NCI-H128 (cell line): Measurements from ENCODE around the gene ZNF778.
"Not testable (repeated sequence)": the region's sequence is repeated elsewhere in the genome, so short reads cannot be mapped to it uniquely, and the experiment has no call there.

Source experiments
- DNase-seq: peaks from one replicate; lab custom pipeline; 2025; ENCODE audit not compliant: unreplicated experiment; lab: John Stamatoyannopoulos, UW

Gene ZNF778

DNA sequence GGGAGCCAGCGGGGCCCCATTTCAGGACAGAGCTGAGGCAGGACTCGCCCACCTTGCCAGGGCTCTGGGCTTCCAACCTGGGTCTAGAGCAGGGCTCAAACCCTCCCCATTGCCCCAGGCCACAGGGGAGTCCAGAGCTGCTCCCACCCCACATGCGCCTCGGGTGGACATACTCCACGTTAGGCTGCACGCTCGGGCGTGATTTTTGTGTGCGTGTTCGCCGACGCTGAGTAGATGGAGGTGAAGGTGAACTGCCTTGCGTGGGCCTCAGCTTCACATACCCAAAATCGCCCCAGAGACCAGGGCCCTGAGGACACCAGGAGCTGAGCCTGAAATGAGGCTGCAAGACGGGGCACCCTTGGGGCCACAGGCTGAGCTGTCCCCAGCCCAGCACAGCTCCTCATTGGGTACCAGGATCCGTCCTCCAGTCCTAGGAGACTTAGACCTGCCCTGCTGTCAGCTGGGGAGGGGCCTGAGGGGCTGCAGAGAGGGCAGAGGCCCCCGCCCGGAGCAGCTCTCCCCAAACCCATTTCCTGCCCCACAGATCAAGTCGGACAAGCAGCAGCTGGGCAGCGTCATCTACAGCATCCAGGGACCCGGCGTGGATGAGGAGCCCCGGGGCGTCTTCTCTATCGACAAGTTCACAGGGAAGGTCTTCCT, 37.7 kb upstream of the ZNF778 start:
- no peak for DNase-seq

DNA sequence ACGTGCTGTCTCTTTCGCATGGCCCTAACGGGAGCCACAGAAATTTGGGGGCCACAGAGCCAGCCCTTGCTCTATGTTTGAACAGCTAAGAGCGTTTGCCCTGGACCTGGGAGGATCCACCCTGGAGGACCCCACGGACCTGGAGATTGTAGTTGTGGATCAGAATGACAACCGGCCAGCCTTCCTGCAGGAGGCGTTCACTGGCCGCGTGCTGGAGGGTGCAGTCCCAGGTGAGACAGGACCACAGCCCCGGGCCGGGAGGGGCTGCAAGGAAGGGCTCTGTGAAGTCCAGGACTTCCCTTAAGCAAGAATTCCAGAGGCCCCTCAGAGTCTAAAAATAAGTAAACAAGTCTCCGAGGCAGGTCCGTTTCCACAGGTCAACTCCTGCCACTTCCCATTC, 34.0 kb upstream of the ZNF778 start:
- DNase-seq = no peak

- no peak for DNase-seq
These were observed 33.4 kb upstream of the ZNF778 start for GRCh38 chr16:89183975-89184676.

DNA sequence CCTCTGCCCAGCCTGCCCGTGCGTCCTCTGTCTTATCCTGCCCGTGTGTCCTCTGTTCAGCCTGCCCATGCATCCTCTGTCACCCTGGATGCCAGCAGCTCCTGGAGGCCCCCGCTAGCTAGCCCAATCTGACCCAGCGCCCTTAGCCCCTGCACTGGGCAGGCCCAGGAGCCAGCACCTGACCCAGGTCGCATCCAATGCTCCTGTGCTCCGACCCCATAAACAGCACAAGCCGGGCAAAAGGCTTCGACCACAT, 32.9 kb upstream of the ZNF778 start:
- no peak for DNase-seq

- no peak for DNase-seq
These were observed 32.3 kb upstream of the ZNF778 start for GRCh38 chr16:89184933-89185794.

DNA sequence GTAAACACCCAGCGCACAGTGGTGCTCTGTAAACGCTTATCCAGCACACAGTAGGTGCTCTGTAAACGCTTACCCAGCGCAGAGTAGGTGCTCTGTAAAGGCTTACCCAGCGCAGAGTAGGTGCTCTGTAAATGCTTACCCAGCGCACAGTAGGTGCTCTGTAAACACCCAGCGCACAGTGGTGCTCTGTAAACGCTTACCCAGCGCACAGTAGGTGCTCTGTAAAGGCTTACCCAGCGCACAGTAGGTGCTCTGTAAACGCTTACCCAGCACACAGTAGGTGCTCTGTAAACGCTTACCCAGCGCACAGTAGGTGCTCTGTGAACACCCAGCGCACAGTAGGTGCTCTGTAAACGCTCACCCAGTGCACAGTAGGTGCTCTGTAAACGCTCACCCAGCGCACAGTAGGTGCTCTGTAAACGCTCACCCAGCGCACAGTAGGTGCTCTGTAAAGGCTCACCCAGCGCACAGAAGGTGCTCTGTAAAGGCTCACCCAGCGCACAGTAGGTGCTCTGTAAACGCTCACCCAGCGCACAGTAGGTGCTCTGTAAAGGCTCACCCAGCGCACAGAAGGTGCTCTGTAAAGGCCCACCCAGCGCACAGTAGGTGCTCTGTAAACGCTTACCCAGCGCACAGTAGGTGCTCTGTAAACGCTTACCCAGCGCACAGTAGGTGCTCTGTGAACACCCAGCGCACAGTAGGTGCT, 31.5 kb upstream of the ZNF778 start:
- not testable (repeated sequence) for DNase-seq

- not testable (repeated sequence) for DNase-seq
These were observed 30.9 kb upstream of the ZNF778 start for GRCh38 chr16:89186593-89187031.

DNA sequence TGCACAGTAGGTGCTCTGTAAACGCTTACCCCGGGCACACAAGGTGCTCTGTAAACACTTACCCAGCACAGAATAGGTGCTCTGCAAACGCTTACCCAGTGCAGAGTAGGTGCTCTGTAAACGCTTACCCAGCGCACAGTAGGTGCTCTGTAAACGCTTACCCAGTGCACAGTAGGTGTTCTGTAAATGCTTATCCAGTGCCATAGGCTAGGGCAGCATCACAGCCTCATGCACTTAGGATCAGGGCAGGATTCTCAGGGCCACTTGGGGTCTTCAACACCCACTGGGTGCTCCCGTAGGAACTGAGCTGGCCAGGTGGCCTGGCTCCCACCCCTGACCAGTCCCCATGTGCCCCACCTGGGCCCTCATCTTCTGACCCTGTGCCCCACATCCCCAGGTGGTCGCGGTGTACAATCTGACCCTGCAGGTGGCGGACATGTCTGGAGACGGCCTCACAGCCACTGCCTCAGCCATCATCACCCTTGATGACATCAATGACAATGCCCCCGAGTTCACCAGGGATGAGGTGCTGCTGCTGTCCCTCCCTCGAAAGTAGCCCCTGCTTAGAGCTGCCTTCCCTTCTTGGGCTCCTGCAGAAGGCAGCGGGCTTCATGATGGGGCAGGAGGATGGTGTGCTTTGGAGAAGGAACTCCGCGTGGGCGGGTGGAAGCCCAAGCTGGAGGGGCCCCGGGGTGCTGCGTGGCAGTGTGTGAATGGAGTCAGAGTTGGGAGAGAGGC, 30.3 kb upstream of the ZNF778 start:
- no peak for DNase-seq

DNA sequence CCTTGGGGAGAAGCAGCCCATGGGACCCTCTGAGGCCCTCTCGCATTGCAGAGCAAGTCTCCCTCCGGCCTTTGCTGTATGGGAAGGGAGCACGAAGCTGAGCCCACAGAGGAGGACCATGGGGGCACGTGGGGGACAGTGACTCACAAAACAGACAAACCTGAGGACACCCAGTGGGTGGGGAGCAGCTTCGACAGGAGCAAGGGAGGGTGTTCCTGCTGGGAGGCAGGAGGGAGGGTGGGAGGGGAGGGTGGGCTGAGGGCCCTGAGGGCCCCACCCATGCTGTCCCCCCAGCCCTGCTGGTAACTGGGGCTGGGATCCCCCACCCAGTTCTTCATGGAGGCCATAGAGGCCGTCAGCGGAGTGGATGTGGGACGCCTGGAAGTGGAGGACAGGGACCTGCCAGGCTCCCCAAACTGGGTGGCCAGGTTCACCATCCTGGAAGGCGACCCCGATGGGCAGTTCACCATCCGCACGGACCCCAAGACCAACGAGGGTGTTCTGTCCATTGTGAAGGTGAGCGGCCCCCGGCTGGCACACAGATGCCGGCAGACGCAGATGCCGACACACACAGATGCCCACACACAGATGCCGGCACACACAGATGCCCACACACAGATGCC, 29.6 kb upstream of the ZNF778 start:
- no peak for DNase-seq

GRCh38 chr16:89188471-89189357, 28.8 kb upstream of the ZNF778 start:
- not testable (repeated sequence) for DNase-seq

DNA sequence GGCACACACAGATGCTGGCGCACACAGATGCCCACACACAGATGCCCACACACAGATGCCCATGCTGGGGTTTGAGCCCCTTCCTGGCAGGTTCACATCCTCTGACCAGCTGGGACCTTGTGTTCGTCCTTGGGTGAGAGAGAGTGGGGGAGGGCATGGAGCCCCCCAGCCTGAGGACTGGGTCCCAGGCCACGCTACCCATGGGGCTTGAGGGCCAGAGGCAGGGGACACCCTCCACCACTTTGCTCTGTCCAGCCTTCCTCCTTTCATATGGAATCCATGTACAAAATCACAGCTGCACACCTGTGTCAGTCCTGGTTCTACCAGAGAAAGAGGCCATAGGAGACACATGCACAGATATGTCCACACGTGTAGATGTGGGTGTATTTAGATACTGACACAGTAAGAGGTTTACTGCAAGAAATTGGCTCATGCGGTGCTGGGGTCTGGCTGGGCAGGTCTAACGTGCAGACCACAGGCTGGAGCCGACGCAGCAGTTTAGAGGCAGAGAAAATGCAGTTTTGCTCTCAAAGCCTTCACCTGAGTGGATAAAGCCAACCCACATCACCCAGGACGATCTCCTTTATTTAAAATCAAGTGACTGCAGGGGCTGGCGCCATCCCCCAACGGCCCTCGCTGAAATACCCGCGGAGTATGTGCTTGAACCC, 28.0 kb upstream of the ZNF778 start:
- DNase-seq = no peak

DNA sequence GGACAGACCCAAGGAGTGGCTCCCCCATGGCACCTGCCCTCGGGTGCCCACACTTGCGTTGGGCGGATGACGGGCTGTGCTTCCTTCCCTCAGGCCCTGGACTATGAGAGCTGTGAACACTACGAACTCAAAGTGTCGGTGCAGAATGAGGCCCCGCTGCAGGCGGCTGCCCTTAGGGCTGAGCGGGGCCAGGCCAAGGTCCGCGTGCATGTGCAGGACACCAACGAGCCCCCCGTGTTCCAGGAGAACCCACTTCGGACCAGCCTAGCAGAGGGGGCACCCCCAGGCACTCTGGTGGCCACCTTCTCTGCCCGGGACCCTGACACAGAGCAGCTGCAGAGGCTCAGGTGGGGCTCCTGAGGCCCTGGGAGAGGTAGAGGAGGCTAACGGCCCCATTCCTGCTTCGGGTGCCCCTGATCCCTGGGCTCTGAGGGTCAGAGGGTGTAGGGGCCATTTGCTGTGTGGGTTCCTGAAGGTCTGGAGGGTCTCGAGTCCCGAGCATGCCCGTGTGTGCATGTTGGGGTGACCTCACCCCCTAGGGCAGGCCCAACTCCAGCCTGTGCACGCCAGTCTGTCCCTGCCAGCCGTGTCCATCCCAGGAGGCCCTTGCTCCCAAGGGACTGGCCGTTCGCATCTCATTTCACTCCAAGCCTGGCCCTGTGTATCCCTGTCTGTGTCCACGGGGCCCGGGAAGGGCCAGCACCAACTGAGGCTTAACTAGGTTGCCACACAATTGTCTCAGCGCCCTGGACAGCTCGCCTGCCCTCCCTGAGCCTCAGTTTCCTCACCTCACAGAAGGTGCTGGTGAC, 27.1 kb upstream of the ZNF778 start:
- DNase-seq = no peak

DNA sequence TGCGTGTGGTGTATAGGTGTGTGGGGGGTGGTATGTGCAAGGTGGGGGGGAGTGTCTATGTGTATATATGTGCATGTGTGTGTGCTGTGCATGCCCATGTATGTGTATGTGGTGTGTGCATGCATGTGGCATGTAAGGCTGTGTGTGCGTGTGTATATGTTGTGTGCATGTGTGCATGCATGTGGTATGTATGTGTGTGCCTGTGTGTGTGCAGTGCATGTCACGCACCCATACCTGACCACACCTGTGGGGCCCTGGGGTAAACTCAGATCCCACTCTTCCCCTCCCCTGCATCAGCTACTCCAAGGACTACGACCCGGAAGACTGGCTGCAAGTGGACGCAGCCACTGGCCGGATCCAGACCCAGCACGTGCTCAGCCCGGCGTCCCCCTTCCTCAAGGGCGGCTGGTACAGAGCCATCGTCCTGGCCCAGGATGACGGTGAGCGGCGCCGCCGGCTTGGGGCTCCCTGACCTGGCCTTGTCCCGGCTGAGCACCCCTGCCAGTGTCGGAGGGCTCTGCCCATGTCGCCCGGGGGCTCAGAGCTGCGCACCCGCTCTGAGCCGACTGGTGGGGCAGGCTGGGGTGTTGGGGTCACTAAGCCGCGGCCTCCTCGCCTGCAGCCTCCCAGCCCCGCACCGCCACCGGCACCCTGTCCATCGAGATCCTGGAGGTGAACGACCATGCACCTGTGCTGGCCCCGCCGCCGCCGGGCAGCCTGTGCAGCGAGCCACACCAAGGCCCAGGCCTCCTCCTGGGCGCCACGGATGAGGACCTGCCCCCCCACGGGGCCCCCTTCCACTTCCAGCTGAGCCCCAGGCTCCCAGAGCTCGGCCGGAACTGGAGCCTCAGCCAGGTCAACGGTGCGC, 26.2 kb upstream of the ZNF778 start:
- no peak for DNase-seq

DNA sequence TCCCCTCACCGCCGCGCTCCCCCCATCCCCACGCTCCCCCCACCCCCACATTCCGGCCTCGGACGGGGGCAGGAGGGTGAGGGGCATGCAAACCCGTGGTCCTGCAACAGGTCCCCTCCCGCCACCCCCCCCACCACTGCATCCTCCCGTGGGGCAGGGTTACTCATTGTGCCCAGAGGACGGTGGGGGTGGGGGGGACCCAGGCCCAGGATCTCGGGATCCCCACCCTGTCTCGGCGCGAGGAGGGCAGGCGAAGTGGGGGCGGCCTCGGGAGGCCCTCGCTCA, 25.7 kb upstream of the ZNF778 start:
- no peak for DNase-seq

- DNase-seq = not testable (repeated sequence)
These were observed 25.1 kb upstream of the ZNF778 start for GRCh38 chr16:89192186-89192955.

- DNase-seq = no peak
These were observed 24.4 kb upstream of the ZNF778 start for GRCh38 chr16:89192956-89193575.
